GM23338 (cell line): ENCODE data around the gene CCDC167.

Experiments
- CTCF ChIP-seq, 2 experiments: fragments of 200-600 bp in 1 of 2; sonication (generic) in 1 of 2; conservative IDR thresholded peaks; 2 replicates each; pipeline versions ENCODE4 v1.5.1 to v1.6.1; 2016 to 2017; ENCODE audit warnings: antibody characterized with exemption in 2 of 2, low read depth in 2 of 2, mild to moderate bottlenecking in 2 of 2, moderate library complexity in 1 of 2
- EZH2 ChIP-seq: fragments of 200-600 bp; sonication (generic); IDR thresholded peaks from one replicate; pipeline ENCODE4 v1.8.0; 2017; ENCODE audit warnings: antibody characterized with exemption, mild to moderate bottlenecking, low read depth; ENCODE audit not compliant: unreplicated experiment
- JUNB ChIP-seq: IDR thresholded peaks from one replicate; pipeline ENCODE4 v1.6.1; 2016; ENCODE audit warnings: antibody characterized with exemption; ENCODE audit not compliant: unreplicated experiment
- ZNF114 ChIP-seq: fragments of 250-450 bp; sonication (Bioruptor Pico); IDR thresholded peaks from 2 replicates; pipeline ENCODE4 v1.5.0; 2020; ENCODE audit warnings: mild to moderate bottlenecking, moderate library complexity
- TF ChIP-seq, protein P1 (sequence below): IDR thresholded peaks from one replicate; pipeline ENCODE4 v1.6.1; 2018; ENCODE audit warnings: antibody characterized with exemption; ENCODE audit not compliant: unreplicated experiment

DNA sequence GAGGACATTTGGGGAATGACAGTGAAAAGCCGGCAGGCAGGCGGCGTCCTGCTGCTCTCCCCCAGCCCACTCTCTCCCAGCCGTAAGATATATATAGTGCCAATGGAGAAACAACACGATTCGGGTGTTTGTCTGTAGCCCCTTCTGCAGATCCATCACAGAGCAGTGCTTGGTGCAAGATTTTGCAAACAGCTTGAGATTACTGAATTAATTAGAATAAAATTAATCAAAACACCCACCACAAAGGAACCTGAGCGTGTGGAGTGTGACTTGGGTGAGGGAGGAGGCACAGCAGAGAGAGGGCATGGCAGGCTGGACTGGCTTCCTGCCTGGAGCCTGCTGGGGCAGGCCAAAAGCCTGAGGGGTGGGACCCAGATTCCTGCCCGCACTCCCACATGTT lies 28.8 kb upstream of the CCDC167 start:
- TF ChIP-seq CTCF (conservative IDR thresholded peaks at IDR 0.05; ENCODE audit: low read depth in 2 of 2): no peak
- TF ChIP-seq, protein P1, sequence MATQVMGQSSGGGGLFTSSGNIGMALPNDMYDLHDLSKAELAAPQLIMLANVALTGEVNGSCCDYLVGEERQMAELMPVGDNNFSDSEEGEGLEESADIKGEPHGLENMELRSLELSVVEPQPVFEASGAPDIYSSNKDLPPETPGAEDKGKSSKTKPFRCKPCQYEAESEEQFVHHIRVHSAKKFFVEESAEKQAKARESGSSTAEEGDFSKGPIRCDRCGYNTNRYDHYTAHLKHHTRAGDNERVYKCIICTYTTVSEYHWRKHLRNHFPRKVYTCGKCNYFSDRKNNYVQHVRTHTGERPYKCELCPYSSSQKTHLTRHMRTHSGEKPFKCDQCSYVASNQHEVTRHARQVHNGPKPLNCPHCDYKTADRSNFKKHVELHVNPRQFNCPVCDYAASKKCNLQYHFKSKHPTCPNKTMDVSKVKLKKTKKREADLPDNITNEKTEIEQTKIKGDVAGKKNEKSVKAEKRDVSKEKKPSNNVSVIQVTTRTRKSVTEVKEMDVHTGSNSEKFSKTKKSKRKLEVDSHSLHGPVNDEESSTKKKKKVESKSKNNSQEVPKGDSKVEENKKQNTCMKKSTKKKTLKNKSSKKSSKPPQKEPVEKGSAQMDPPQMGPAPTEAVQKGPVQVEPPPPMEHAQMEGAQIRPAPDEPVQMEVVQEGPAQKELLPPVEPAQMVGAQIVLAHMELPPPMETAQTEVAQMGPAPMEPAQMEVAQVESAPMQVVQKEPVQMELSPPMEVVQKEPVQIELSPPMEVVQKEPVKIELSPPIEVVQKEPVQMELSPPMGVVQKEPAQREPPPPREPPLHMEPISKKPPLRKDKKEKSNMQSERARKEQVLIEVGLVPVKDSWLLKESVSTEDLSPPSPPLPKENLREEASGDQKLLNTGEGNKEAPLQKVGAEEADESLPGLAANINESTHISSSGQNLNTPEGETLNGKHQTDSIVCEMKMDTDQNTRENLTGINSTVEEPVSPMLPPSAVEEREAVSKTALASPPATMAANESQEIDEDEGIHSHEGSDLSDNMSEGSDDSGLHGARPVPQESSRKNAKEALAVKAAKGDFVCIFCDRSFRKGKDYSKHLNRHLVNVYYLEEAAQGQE: no peak
- TF ChIP-seq JUNB: no peak
- no peak for TF ChIP-seq EZH2
- TF ChIP-seq ZNF114 (CRISPR knock-in tag): no peak
